ENCODE measurements around the gene RCAN2. TPM values are rescaled to one million over a fixed set of nuclear protein-coding genes. Genes with fewer than 3 reads are reported as not detected.

The RCAN2 gene
- total and polyA plus RNA-seq, 2 donors (not counting 3 experiments of a cell fraction or from before 2014, with no cell fraction given): 0.07 to 0.33 TPM

- no peak overlapping the region for H3K4me2 ChIP-seq (ENCODE audit: insufficient read depth, low read length)
- FAIRE-seq: no peak
- no peak for DNase-seq (ENCODE audit: low read depth, low spot score)
- H3K27me3 ChIP-seq (ENCODE audit: control insufficient read depth in 2 of 2, insufficient read depth in 2 of 2, low read length in 2 of 2): peaks cover 3 to 16% of the 10 kb centered on the region in 2 experiments
- no peak overlapping the region for H3K9ac ChIP-seq (replicated peaks; ENCODE audit: extremely low read depth, insufficient read depth, low read length)
- no TSS peak for BruUV-seq (replicated peaks)
- H3K27ac ChIP-seq (ENCODE audit: insufficient read depth, low read depth, low read length): no peak overlapping the region
- H3K9me1 ChIP-seq (replicated peaks; ENCODE audit: control insufficient read depth, extremely low read depth, insufficient read depth, low read length): no peaks in the 10 kb centered on the region
- CTCF ChIA-PET: interaction anchor here (0.8 to 10.9 kb wide), 3 partner anchors 9 to 192 kb away, joined by 3 to 365 read pairs (median 3); no protein-coding TSS in a partner anchor
- intact Hi-C loops (cut with micrococcal nuclease): no loop called here
- H3K36me3 ChIP-seq (ENCODE audit: control insufficient read depth in 2 of 2, extremely low read depth in 1 of 2, insufficient read depth in 2 of 2, low read length in 2 of 2): no peaks in the 10 kb centered on the region
- no peaks in the 10 kb centered on the region for H4K20me1 ChIP-seq (replicated peaks; ENCODE audit: control insufficient read depth, extremely low read depth, insufficient read depth, low read length)
- H2AFZ ChIP-seq (ENCODE audit: low read depth, low read length): no peak overlapping the region
- no peaks in the 10 kb centered on the region for H3K4me1 ChIP-seq (ENCODE audit: control insufficient read depth, extremely low read depth, insufficient read depth, low read length)
- POLR2A ChIA-PET: no interaction called here
- no peaks in the 10 kb centered on the region for H3K9me3 ChIP-seq (replicated peaks; ENCODE audit: control insufficient read depth, insufficient read depth, low read length)
- H3K4me3 ChIP-seq (replicated peaks in 1 of 3; ENCODE audit: insufficient read depth in 1 of 3, low read depth in 1 of 3, low read length in 3 of 3): no peak overlapping the region
- no peaks in the 10 kb centered on the region for H3K79me2 ChIP-seq (ENCODE audit: control insufficient read depth, insufficient read depth, low read length)
- TF ChIP-seq EZH2 (IDR thresholded peaks at IDR 0.05; ENCODE audit: borderline replicate concordance, low read depth, low read length, severe bottlenecking): no peak
- TF ChIP-seq GATA2 (IDR thresholded peaks at IDR 0.05; ENCODE audit: insufficient read depth, insufficient read length, low read depth, low read length): no peak
- TF ChIP-seq POLR2AphosphoS5 (IDR thresholded peaks at IDR 0.05; ENCODE audit: insufficient read depth, low read depth, low read length): no peak
- no peak for TF ChIP-seq CTCF (IDR thresholded peaks at IDR 0.05; ENCODE audit: extremely low read depth in 1 of 2, insufficient read depth in 1 of 2, low read depth in 1 of 2, low read length in 2 of 2)
- TF ChIP-seq MYC (IDR thresholded peaks at IDR 0.05; ENCODE audit: low read depth, low read length): no peak
- TF ChIP-seq POLR2A (IDR thresholded peaks at IDR 0.05; ENCODE audit: low read depth, low read length): no peak
- no peak for TF ChIP-seq MAX (IDR thresholded peaks at IDR 0.05; ENCODE audit: insufficient read depth, insufficient read length)
- TF ChIP-seq FOS (IDR thresholded peaks at IDR 0.05; ENCODE audit: borderline replicate concordance, insufficient read depth, low read length): no peak
- dilution Hi-C loops (cut with MboI; ENCODE audit: extremely low pct_ligation_motif_present, low sequenced_read_pairs): no loop called here
Observed at GRCh38 chr6:46217671-46218131, 273.5 kb downstream of the RCAN2 start.
